ENCODE data around the gene RPS6KA5.
"Not testable (repeated sequence)": the region's sequence is repeated elsewhere in the genome, so short reads cannot be mapped to it uniquely, and the experiment has no call there.

RPS6KA5 gene

GRCh38 chr14:91060351-91061055 lies at the start of gene RPS6KA5:
RPS6KA5 (minus strand) TSS chr14:91060641; CDS start chr14:91060434, 207 bp downstream.
- peaks cover 21% of the 10 kb centered on the region for H3K4me1 Mint-ChIP-seq
- no peaks in the 10 kb centered on the region for H3K9me3 Mint-ChIP-seq
- peak within 1 kb of the TSS; percentile 78 to 86 (median 80) for H3K4me3 Mint-ChIP-seq
- peaks cover 3% of the 10 kb centered on the region for H3K27me3 Mint-ChIP-seq (ENCODE audit: low read depth)
- peak within 1 kb of the TSS; percentile 33 to 51 (median 45) for H3K27ac Mint-ChIP-seq
- peak in 1 of 3 experiments; percentile 2 for TF ChIP-seq CTCF (IDR thresholded peaks at IDR 0.05; ENCODE audit: unreplicated experiment in 3 of 3)
- no peaks in the 10 kb centered on the region for H3K36me3 Mint-ChIP-seq (ENCODE audit: low read depth)

- Mint-ChIP-seq H3K4me3 (no peak overlapping the region), H3K27me3 (ENCODE audit: low read depth) (no peaks in the 10 kb centered on the region), H3K27ac (peak overlapping the region in 2 of 3 experiments; percentile 29 to 49), H3K36me3 (ENCODE audit: low read depth) (no peaks in the 10 kb centered on the region), H3K9me3 (no peaks in the 10 kb centered on the region), H3K4me1 (peaks cover 42% of the 10 kb centered on the region)
- TF ChIP-seq CTCF (IDR thresholded peaks at IDR 0.05; ENCODE audit: unreplicated experiment in 3 of 3), result no peak
Observed at GRCh38 chr14:91108941-91109611, 48.6 kb upstream of the RPS6KA5 start.

GRCh38 chr14:91103116-91103515 lies 42.7 kb upstream of the RPS6KA5 start:
- Mint-ChIP-seq H3K27ac (peak overlapping the region in 2 of 3 experiments; percentile 0 to 4), H3K4me3 (no peak overlapping the region), H3K4me1 (peaks cover 16% of the 10 kb centered on the region), H3K9me3 (no peaks in the 10 kb centered on the region), H3K36me3 (ENCODE audit: low read depth) (no peaks in the 10 kb centered on the region), H3K27me3 (ENCODE audit: low read depth) (no peaks in the 10 kb centered on the region)
- no peak for TF ChIP-seq CTCF (IDR thresholded peaks at IDR 0.05; ENCODE audit: unreplicated experiment in 3 of 3)

GRCh38 chr14:91100102-91100501 lies 39.7 kb upstream of the RPS6KA5 start:
- no peak overlapping the region for H3K4me3 Mint-ChIP-seq
- H3K36me3 Mint-ChIP-seq (ENCODE audit: low read depth), result no peaks in the 10 kb centered on the region
- H3K9me3 Mint-ChIP-seq, result no peaks in the 10 kb centered on the region
- H3K27me3 Mint-ChIP-seq (ENCODE audit: low read depth), result peaks cover 4% of the 10 kb centered on the region
- H3K4me1 Mint-ChIP-seq, result peaks cover 13% of the 10 kb centered on the region
- no peak overlapping the region for H3K27ac Mint-ChIP-seq
- no peak for TF ChIP-seq CTCF (IDR thresholded peaks at IDR 0.05; ENCODE audit: unreplicated experiment in 3 of 3)

- Mint-ChIP-seq H3K36me3 (ENCODE audit: low read depth) (no peaks in the 10 kb centered on the region), H3K27me3 (ENCODE audit: low read depth) (peaks cover 4% of the 10 kb centered on the region), H3K27ac (no peak overlapping the region), H3K4me1 (peaks cover 14% of the 10 kb centered on the region), H3K9me3 (no peaks in the 10 kb centered on the region), H3K4me3 (no peak overlapping the region)
- TF ChIP-seq CTCF (IDR thresholded peaks at IDR 0.05; ENCODE audit: unreplicated experiment in 3 of 3), result no peak
Observed at GRCh38 chr14:91098591-91098990, 38.1 kb upstream of the RPS6KA5 start.

- H3K4me1 Mint-ChIP-seq, result peaks cover 10% of the 10 kb centered on the region
- H3K27me3 Mint-ChIP-seq (ENCODE audit: low read depth); H3K36me3 Mint-ChIP-seq (ENCODE audit: low read depth); H3K9me3 Mint-ChIP-seq; H3K4me3 Mint-ChIP-seq; H3K27ac Mint-ChIP-seq: not testable (repeated sequence)
Observed at GRCh38 chr14:91097657-91098056, 37.2 kb upstream of the RPS6KA5 start.

All from nephron (organoid).